Rectal smooth muscle tissue (tissue), 1 donor: ENCODE data around the gene RPS6KC1.
"Not testable (repeated sequence)": the region's sequence is repeated elsewhere in the genome, so short reads cannot be mapped to it uniquely, and the experiment has no call there.

Experiments
- H3K27ac ChIP-seq: one replicate; pipeline ENCODE4 v1.7.0; 2013; ENCODE audit warnings: low read depth, low read length, inconsistent platforms
- H3K27me3 ChIP-seq: one replicate; pipeline ENCODE4 v1.7.0; 2013; ENCODE audit warnings: low read length; ENCODE audit not compliant: control insufficient read depth, insufficient read depth
- H3K36me3 ChIP-seq: one replicate; pipeline ENCODE4 v1.7.0; 2013; ENCODE audit warnings: low read length; ENCODE audit not compliant: control insufficient read depth, insufficient read depth
- H3K4me1 ChIP-seq: one replicate; pipeline ENCODE4 v1.7.0; 2013; ENCODE audit warnings: low read length; ENCODE audit not compliant: control insufficient read depth, insufficient read depth
- H3K4me3 ChIP-seq: one replicate; pipeline ENCODE4 v1.7.0; 2013; ENCODE audit warnings: low read length
- H3K9ac ChIP-seq: one replicate; pipeline ENCODE4 v1.7.0; 2013; ENCODE audit warnings: low read length

RPS6KC1 gene

GRCh38 chr1:213100565-213100964, 49.5 kb downstream of the RPS6KC1 start:
- H3K4me3 ChIP-seq, H3K27me3 ChIP-seq, H3K4me1 ChIP-seq, H3K27ac ChIP-seq, H3K36me3 ChIP-seq, H3K9ac ChIP-seq: not testable (repeated sequence)

DNA sequence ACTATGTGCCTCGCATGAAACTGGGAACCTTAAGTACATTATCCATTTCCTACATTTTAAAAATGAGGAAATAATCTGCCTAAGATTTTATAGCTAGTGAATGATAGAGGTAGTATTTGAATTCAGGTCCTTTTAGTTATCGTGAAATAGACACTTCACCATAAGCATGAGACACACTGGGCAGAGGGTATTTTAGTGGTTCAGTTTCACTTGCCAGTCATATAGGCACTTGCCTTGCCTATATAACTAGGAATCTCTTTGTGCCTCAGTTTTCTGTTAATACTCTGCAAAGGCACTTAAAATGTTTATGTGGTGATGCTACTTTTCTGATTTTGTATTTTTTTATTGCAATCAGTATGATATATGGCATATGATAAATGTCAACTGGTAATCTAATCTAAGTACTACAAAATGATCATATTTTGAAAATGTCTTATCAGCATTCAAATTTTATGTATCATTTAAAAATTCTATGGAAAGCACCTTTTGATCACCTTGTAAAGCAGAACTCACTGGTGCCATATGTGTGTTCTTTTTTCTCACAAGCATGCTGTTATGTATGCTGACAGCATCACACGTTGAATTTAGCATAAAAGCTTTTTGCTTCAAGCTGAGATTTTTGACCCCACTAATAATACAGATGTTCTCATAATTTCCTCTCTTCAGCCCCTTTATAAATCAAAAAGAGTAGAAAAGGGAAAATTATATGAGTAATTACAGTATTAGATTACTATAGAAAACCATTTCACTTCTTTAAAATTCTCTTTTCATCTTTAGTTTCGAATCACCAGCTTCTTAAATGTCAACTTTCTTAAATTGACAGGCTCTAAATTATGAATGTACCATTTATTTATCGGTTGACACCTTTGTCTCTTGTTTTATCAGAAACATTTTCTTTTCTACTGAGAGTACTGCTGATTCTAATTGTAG, 52.6 kb downstream of the RPS6KC1 start:
- H3K9ac ChIP-seq = no peak overlapping the region
- no peak overlapping the region for H3K4me3 ChIP-seq
- H3K27ac ChIP-seq = no peak overlapping the region
- H3K36me3 ChIP-seq = no peaks in the 10 kb centered on the region
- H3K27me3 ChIP-seq = no peaks in the 10 kb centered on the region
- no peaks in the 10 kb centered on the region for H3K4me1 ChIP-seq

DNA sequence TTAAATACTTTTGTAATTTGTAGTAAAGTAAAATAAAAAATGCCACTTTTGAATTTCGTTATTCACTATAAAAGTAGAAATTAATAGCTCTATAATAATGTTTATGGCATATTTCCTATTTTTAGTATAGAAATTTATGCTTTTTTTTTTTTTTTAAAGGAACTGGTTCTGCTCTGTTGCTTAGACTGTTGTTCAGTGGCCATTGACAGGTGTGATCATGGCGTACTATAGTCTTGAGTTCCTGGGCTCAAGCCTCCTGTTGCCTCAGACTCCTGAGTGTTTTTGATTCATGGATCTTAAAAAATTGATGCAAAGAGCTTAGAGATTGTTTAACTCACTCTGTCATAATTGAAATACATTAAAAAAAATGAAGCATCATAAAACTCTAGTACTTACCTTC, 53.6 kb downstream of the RPS6KC1 start:
- no peak overlapping the region for H3K27ac ChIP-seq
- H3K27me3 ChIP-seq = no peaks in the 10 kb centered on the region
- H3K9ac ChIP-seq = no peak overlapping the region
- H3K4me1 ChIP-seq = no peaks in the 10 kb centered on the region
- no peaks in the 10 kb centered on the region for H3K36me3 ChIP-seq
- H3K4me3 ChIP-seq = no peak overlapping the region

DNA sequence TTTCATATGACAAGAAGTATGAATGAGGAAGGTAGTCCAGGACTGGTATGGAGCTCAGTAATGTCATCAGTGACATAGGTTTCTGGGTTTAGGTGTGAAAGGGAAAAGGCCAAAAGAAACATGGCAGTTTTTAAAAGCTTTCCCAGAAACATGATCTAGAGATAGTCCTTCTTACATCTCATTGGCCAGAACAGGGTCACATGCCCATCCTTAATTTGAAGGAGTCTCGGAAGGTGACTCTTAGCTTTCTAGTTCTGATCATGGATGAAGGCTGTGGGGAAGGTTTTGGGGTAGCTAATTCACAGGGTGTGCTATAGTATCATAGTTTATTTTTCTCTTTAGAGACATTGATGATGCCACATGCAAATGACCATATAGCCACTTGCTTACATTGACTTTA, 55.3 kb downstream of the RPS6KC1 start:
- no peaks in the 10 kb centered on the region for H3K27me3 ChIP-seq
- H3K9ac ChIP-seq = no peak overlapping the region
- no peaks in the 10 kb centered on the region for H3K4me1 ChIP-seq
- no peaks in the 10 kb centered on the region for H3K36me3 ChIP-seq
- H3K4me3 ChIP-seq = no peak overlapping the region
- H3K27ac ChIP-seq = no peak overlapping the region

GRCh38 chr1:213107613-213108012, 56.6 kb downstream of the RPS6KC1 start:
- H3K4me3 ChIP-seq = no peak overlapping the region
- H3K4me1 ChIP-seq = no peaks in the 10 kb centered on the region
- no peaks in the 10 kb centered on the region for H3K27me3 ChIP-seq
- H3K36me3 ChIP-seq = no peaks in the 10 kb centered on the region
- H3K27ac ChIP-seq = no peak overlapping the region
- H3K9ac ChIP-seq = no peak overlapping the region

DNA sequence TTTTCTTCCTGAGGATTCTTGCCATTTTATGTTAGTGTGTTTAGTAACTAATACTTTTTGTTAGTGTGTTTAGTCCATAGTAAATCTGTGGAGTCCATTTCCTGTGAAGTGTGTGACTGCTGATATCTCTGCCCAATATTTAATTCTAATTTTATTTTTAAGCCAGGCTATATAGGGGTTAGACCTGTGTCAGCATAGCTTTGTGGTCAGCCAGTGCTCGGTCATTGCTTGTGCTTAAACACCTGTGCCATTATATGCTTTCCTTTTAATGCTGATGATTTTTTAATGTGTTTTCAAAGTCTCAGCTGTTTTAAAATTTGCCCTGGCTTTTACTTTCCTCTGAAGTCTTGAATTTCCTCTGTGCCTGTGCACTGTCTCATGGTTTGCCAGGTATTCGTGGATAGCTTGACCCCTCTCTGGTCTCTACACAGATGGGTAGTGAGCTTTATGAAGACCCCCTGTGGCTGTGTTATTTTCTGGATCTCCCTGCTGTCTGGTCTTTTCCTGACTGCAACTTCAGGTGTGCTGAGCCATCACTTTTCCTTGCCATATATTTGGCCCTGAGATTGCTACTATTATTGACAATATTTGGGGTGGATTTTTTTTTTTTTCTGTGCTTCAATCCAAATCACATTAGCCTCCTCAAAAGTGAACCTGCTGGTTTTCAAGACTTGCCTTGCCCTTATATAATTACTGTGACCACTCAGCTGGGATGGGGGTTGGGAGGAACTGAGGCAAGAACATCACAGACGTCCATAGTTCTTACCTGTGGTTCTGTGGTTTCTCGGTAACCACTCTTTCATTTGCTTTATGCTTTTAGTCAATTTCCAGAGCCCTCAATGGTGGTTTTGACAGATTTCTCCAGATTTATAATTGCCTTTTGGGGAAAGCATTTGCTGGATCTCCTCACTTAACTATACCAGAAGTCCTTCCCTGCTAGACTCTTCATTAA, 59.6 kb downstream of the RPS6KC1 start:
- H3K27ac ChIP-seq = no peak overlapping the region
- H3K27me3 ChIP-seq = no peaks in the 10 kb centered on the region
- no peak overlapping the region for H3K9ac ChIP-seq
- H3K36me3 ChIP-seq = no peaks in the 10 kb centered on the region
- H3K4me1 ChIP-seq = no peaks in the 10 kb centered on the region
- no peak overlapping the region for H3K4me3 ChIP-seq

- Histone ChIP-seq H3K27me3 (no peaks in the 10 kb centered on the region), H3K4me3 (no peak overlapping the region), H3K27ac (no peak overlapping the region), H3K9ac (no peak overlapping the region), H3K36me3 (no peaks in the 10 kb centered on the region), H3K4me1 (no peaks in the 10 kb centered on the region)
Measured at GRCh38 chr1:213111502-213111901, 60.5 kb downstream of the RPS6KC1 start.

- H3K27ac ChIP-seq, H3K4me1 ChIP-seq, H3K36me3 ChIP-seq, H3K4me3 ChIP-seq, H3K27me3 ChIP-seq, H3K9ac ChIP-seq: not testable (repeated sequence)
Measured at GRCh38 chr1:213112723-213113122, 61.7 kb downstream of the RPS6KC1 start.

DNA sequence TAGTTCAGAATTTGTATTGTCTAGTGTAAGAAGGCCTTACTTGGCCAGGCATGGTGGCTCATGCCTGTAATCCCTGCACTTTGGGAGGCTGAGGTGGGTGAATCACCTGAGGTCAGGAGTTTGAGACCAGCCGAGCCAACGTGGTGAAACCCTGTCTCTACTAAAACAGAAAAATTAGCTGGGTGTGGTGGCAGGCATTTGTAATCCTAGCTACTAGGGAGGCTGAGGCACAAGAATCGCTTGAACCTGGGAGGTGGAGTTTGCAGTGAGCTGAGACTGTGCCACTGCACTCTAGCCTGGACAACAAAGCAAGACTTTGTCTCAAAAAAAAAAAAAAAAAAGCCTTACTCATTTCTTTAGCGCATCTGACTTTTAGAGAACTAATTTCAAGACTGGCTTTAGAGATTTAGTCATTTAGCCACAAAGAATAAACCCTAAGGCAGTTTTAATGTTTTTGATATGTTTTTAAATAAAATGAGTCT, 66.7 kb downstream of the RPS6KC1 start:
- H3K4me3 ChIP-seq, H3K27me3 ChIP-seq, H3K27ac ChIP-seq, H3K36me3 ChIP-seq, H3K9ac ChIP-seq, H3K4me1 ChIP-seq: not testable (repeated sequence)

DNA sequence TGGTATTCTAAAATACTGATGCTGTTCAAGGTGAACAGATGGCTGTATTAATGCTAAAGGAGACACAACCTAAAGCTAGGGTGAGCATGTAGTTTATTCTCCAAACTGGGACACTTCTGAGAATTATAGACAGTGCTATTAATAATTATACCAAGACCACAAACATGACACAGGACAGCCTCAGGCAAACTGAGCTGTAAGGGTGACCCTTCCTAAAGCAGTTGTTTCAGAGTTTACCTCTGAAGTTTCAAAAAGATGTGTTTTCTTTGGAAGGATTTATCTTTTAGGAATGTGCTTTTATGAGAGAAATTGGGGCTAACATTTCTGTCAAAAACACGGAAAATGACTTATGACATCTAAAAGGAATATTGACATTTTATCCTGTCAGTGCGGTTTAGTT, 68.8 kb downstream of the RPS6KC1 start:
- Histone ChIP-seq H3K27me3 (no peaks in the 10 kb centered on the region), H3K4me1 (no peaks in the 10 kb centered on the region), H3K36me3 (no peaks in the 10 kb centered on the region), H3K27ac (no peak overlapping the region), H3K4me3 (no peak overlapping the region), H3K9ac (no peak overlapping the region)

- Histone ChIP-seq H3K27ac (no peak overlapping the region), H3K4me3 (no peak overlapping the region), H3K27me3 (no peaks in the 10 kb centered on the region), H3K9ac (no peak overlapping the region), H3K36me3 (no peaks in the 10 kb centered on the region), H3K4me1 (no peaks in the 10 kb centered on the region)
Measured at GRCh38 chr1:213120386-213120785, 69.3 kb downstream of the RPS6KC1 start.

GRCh38 chr1:213120961-213121360, 69.9 kb downstream of the RPS6KC1 start:
- H3K9ac ChIP-seq = no peak overlapping the region
- no peak overlapping the region for H3K27ac ChIP-seq
- H3K4me1 ChIP-seq = no peaks in the 10 kb centered on the region
- H3K4me3 ChIP-seq = no peak overlapping the region
- H3K36me3 ChIP-seq = no peaks in the 10 kb centered on the region
- H3K27me3 ChIP-seq = no peaks in the 10 kb centered on the region
